ENCODE data around the gene SLC30A1. TPM values are rescaled to one million over a fixed set of nuclear protein-coding genes. Genes with fewer than 3 reads are reported as not detected.

SLC30A1 gene
- total and polyA plus RNA-seq, 2 of the 8 experiments (the other 6 are each of a cell fraction or from before 2014, with no cell fraction given) = 4.5 to 14.0 TPM

DNA sequence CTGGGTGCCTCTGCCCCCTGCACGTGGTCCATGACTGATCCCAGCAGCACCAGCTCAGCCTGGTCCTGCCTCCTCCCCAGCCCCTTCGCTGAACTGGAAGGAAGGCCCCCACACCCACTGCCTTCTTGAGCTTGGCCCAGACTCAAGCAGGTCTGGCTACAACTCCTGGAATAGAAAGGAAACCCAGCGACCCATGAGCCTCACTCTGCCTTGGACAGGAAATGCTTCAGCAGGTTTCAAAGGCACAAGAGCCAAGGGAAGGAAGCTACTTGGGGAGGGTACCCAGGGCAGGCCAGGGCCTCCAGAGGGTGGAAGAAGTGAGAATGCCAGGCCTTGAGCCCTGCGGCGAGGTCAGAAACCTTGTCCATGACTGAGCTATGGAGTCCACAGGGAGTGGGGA, 51.1 kb downstream of the SLC30A1 start (continued):
- TF ChIP-seq, protein P1, sequence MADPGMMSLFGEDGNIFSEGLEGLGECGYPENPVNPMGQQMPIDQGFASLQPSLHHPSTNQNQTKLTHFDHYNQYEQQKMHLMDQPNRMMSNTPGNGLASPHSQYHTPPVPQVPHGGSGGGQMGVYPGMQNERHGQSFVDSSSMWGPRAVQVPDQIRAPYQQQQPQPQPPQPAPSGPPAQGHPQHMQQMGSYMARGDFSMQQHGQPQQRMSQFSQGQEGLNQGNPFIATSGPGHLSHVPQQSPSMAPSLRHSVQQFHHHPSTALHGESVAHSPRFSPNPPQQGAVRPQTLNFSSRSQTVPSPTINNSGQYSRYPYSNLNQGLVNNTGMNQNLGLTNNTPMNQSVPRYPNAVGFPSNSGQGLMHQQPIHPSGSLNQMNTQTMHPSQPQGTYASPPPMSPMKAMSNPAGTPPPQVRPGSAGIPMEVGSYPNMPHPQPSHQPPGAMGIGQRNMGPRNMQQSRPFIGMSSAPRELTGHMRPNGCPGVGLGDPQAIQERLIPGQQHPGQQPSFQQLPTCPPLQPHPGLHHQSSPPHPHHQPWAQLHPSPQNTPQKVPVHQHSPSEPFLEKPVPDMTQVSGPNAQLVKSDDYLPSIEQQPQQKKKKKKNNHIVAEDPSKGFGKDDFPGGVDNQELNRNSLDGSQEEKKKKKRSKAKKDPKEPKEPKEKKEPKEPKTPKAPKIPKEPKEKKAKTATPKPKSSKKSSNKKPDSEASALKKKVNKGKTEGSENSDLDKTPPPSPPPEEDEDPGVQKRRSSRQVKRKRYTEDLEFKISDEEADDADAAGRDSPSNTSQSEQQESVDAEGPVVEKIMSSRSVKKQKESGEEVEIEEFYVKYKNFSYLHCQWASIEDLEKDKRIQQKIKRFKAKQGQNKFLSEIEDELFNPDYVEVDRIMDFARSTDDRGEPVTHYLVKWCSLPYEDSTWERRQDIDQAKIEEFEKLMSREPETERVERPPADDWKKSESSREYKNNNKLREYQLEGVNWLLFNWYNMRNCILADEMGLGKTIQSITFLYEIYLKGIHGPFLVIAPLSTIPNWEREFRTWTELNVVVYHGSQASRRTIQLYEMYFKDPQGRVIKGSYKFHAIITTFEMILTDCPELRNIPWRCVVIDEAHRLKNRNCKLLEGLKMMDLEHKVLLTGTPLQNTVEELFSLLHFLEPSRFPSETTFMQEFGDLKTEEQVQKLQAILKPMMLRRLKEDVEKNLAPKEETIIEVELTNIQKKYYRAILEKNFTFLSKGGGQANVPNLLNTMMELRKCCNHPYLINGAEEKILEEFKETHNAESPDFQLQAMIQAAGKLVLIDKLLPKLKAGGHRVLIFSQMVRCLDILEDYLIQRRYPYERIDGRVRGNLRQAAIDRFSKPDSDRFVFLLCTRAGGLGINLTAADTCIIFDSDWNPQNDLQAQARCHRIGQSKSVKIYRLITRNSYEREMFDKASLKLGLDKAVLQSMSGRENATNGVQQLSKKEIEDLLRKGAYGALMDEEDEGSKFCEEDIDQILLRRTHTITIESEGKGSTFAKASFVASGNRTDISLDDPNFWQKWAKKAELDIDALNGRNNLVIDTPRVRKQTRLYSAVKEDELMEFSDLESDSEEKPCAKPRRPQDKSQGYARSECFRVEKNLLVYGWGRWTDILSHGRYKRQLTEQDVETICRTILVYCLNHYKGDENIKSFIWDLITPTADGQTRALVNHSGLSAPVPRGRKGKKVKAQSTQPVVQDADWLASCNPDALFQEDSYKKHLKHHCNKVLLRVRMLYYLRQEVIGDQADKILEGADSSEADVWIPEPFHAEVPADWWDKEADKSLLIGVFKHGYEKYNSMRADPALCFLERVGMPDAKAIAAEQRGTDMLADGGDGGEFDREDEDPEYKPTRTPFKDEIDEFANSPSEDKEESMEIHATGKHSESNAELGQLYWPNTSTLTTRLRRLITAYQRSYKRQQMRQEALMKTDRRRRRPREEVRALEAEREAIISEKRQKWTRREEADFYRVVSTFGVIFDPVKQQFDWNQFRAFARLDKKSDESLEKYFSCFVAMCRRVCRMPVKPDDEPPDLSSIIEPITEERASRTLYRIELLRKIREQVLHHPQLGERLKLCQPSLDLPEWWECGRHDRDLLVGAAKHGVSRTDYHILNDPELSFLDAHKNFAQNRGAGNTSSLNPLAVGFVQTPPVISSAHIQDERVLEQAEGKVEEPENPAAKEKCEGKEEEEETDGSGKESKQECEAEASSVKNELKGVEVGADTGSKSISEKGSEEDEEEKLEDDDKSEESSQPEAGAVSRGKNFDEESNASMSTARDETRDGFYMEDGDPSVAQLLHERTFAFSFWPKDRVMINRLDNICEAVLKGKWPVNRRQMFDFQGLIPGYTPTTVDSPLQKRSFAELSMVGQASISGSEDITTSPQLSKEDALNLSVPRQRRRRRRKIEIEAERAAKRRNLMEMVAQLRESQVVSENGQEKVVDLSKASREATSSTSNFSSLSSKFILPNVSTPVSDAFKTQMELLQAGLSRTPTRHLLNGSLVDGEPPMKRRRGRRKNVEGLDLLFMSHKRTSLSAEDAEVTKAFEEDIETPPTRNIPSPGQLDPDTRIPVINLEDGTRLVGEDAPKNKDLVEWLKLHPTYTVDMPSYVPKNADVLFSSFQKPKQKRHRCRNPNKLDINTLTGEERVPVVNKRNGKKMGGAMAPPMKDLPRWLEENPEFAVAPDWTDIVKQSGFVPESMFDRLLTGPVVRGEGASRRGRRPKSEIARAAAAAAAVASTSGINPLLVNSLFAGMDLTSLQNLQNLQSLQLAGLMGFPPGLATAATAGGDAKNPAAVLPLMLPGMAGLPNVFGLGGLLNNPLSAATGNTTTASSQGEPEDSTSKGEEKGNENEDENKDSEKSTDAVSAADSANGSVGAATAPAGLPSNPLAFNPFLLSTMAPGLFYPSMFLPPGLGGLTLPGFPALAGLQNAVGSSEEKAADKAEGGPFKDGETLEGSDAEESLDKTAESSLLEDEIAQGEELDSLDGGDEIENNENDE (IDR thresholded peaks at IDR 0.05; ENCODE audit: insufficient replicate concordance, low read length) = no peak
- no peak for TF ChIP-seq SP4 (IDR thresholded peaks at IDR 0.05; ENCODE audit: low read length)
- TF ChIP-seq SIRT6 (IDR thresholded peaks at IDR 0.05; ENCODE audit: low read length) = no peak
- no peak for TF ChIP-seq JUN (IDR thresholded peaks at IDR 0.05; ENCODE audit: low read depth, low read length)
- no peak for TF ChIP-seq PHF8 (conservative IDR thresholded peaks at IDR 0.05; ENCODE audit: low read depth, low read length)
- no peak for TF ChIP-seq CHD1 (IDR thresholded peaks at IDR 0.05; ENCODE audit: low read depth, low read length)
- no peak for TF ChIP-seq TAF7 (optimal IDR thresholded peaks at IDR 0.05; ENCODE audit: borderline replicate concordance, low read depth, low read length)
- TF ChIP-seq RXRA (IDR thresholded peaks at IDR 0.05; ENCODE audit: insufficient read depth, low read depth, low read length) = no peak
- TF ChIP-seq, protein P2, sequence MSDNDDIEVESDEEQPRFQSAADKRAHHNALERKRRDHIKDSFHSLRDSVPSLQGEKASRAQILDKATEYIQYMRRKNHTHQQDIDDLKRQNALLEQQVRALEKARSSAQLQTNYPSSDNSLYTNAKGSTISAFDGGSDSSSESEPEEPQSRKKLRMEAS (IDR thresholded peaks at IDR 0.05) = no peak
- no peak for TF ChIP-seq RFX5 (IDR thresholded peaks at IDR 0.05; ENCODE audit: borderline replicate concordance, low read depth, low read length)
- TF ChIP-seq RAD21 (IDR thresholded peaks at IDR 0.05 in 1 of 2, conservative IDR thresholded peaks at IDR 0.05 in 1 of 2; ENCODE audit: low read depth in 2 of 2, low read length in 2 of 2) = no peak
